HepG2 (cell line): ENCODE measurements around the gene AHNAK. TPM values are rescaled to one million over a fixed set of nuclear protein-coding genes. Genes with fewer than 3 reads are reported as not detected.

Experiments used
- BCLAF1 ChIP-seq: fragments of 450-650 bp; IDR thresholded peaks from 2 replicates; pipeline ENCODE4 v1.6.1; 2017; ENCODE audit warnings: mild to moderate bottlenecking
- CHD2 ChIP-seq: IDR thresholded peaks from 2 replicates; pipeline ENCODE4 v1.6.1; 2011; ENCODE audit warnings: low read depth, low read length, improper control_type of control experiment
- SSRP1 ChIP-seq: IDR thresholded peaks from 2 replicates; pipeline ENCODE4 v1.6.1; 2016; ENCODE audit warnings: control low read depth
- STAT6 ChIP-seq: sonication (generic); formaldehyde crosslinking; IDR thresholded peaks from 2 replicates; pipeline ENCODE4 v1.4.0; 2020; ENCODE audit warnings: missing genetic modification reagents, mild to moderate bottlenecking, borderline replicate concordance
- ZHX2 ChIP-seq, 2 experiments: sonication (generic) in 1 of 2; formaldehyde crosslinking in 1 of 2; IDR thresholded peaks; 2 replicates each; pipeline versions ENCODE4 v1.6.1 to v1.9.0; 2014 to 2022; ENCODE audit warnings: antibody characterized with exemption in 1 of 2, borderline replicate concordance in 1 of 2, inconsistent platforms in 1 of 2, low read depth in 1 of 2, missing genetic modification reagents in 1 of 2
- ZNF260 ChIP-seq: sonication (generic); formaldehyde crosslinking; IDR thresholded peaks from 2 replicates; pipeline ENCODE4 v1.4.0; 2020; ENCODE audit warnings: missing genetic modification reagents, low read depth, mild to moderate bottlenecking, borderline replicate concordance
- polyA plus RNA-seq, 8 experiments: library from polyadenylated mRNA; depleted of rRNA in 3 of 8; stranded (reverse) in 7 of 8; unstranded in 1 of 8; fragments of >200 nt; fragmentation: Illumina TruSeq in 4 of 8; extraction: Trizol in 4 of 8; gene quantifications; 2 replicates each; pipeline versions ENCODE4 v1.2.1 to v1.2.3, GENCODE V29; 2011 to 2016; ENCODE audit warnings: low read depth in 4 of 8, missing spikeins in 1 of 8, mixed read lengths in 1 of 8; ENCODE audit not compliant: insufficient read depth in 1 of 8
- total RNA-seq, 5 experiments: library from RNA; depleted of rRNA; stranded (reverse); fragments of >200 nt; fragmentation: Illumina TruSeq; extraction: Trizol; gene quantifications; 2 replicates each; pipeline ENCODE4 v1.2.3, GENCODE V29; 2016; ENCODE audit warnings: low read depth in 1 of 5

AHNAK gene
- total and polyA plus RNA-seq, 2 of the 13 experiments (the other 11 are each of a cell fraction or from before 2014, with no cell fraction given): 23.4 to 25.0 TPM

- TF ChIP-seq STAT6 (CRISPR knock-in tag) (no peak), ZHX2 (IDR thresholded peaks at IDR 0.05; ENCODE audit: low read depth) (no peak), ZHX2 (CRISPR knock-in tag; IDR thresholded peaks at IDR 0.05; ENCODE audit: borderline replicate concordance) (no peak), ZNF260 (CRISPR knock-in tag) (no peak), SSRP1 (no peak), CHD2 (no peak), BCLAF1 (no peak)
Measured at GRCh38 chr11:62419943-62420342, 126.7 kb downstream of the AHNAK start (continued).
